Hematopoietic multipotent progenitor cell treated with erythropoietin and hydrocortisone succinate and interleukin-3 and kit ligand, for 6 days (in vitro differentiated cells): ENCODE results near the gene VIPR2.
"Not testable (repeated sequence)": the region's sequence is repeated elsewhere in the genome, so short reads cannot be mapped to it uniquely, and the experiment has no call there.

Source experiments
- DNase-seq: peaks from one replicate; pipeline ENCODE4 v3.0.0-alpha.2; 2015

VIPR2 gene

DNA sequence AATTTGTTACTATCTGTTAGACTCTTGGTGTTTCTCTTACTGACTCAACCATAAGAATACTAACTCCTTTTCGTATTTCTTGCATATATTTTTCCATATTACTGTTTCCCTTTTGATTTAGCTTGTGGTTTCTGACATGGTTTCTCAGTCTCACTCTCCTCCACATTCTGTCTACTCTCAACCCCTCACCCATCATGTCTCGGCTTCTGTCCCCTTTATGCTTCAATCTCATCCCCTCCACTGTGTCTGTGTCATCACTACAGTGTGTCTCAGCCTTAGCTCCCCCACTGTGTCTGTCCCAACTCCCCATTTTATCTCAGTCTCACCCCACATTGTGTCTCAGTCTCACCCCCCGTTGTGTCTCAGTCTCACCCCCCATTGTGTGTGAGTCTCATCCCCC is 126.9 kb downstream of the VIPR2 start:
- no peak for DNase-seq

DNA sequence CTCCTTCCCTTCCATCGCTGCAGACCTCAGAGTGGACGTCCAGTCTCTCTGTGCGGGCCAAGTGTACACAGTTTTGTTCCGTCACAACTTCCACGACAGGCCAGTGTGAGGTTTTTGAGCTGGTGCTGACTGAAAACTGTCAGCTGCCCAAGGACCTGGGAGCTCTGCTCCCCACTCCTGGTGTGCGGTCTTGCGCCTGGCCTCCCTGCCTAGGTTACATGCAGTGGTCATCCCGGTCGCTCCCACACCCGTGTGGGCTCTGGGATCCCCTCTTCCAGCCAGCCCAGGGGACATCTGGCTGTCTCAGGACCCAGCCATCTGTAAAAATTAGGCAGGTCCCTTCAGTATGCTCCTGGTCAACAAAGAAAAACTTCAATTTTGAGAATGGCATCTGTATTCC is 127.5 kb downstream of the VIPR2 start:
- DNase-seq, result no peak

DNA sequence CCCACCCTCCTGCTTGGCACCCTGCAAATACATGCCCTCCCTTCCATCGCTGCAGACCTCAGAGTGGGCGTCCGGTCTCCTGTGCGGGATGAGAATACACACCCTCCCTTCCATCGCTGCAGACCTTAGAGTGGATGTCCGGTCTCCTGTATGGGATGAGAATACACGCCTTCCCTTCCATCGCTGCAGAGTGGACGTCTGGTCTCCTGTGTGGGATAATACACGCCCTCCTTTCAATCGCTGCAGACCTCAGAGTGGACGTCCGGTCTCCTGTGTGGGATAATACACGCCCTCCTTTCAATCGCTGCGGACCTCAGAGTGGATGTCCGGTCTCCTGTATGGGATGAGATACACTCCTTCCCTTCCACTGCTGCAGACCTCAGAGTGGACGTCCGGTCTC is 128.1 kb downstream of the VIPR2 start:
- no peak for DNase-seq

DNA sequence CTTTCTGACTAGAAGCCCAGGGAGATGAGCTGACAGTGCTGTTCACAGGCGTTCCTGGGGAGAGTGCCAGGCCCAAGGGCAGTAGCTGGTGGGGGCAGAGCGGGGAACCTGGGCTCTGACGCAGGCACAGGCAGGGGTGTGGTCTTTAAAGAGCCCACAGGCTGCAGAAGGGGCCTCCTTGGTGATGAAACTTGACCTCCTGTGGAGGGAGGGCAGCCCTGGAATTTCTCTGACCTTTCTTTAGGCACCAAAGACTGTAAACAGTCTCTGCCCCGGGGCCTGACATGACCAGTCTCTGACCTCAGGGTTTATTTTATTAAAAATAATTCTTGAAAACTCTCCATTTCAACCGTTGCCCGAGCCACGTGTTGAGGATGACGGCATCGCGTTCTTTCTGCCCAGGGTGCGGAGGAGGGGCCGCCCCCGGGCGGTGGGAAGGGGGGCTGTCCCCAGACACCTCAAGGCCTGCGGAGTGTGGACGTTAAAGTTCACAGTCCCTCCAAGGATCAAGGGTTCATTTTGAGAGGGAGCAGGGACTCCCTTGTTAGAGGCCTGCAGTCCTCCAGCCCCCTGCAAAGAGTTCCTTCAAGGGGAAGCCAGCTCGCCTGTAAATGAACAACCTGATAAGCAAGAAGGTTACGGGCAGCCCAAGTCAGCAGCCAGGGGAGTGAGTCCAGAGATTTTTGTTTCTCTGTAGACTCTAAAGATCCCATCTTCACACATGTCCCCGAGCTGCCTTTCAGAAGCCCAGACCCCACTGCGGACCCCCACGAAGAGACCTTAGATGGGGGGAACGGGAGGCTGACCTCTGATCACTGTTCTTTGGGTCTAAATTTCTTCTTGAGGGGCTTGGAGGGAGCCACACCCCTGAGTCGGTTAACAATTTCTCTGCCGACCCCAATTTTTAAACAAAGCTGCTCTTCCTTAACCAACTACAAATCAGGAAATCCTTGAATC is 128.9 kb downstream of the VIPR2 start:
- no peak for DNase-seq

DNA sequence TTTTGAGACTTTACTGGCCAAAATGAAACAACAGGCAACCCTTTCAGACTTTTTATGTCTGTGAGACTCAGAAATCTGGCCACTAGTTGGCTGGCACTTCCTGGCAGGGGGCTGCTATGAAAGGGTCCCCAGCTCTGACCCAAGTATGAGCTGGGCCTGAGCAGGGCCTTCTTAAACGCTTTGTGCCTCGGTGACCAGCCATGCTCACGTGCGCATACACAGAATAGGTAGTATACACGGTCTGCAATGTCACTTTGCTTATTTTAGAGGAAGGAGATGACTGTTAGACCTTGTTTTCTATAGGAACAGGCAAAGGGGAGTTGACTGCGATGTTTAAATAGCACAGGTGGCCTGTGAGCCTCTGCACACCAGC is 129.6 kb downstream of the VIPR2 start:
- no peak for DNase-seq

DNA sequence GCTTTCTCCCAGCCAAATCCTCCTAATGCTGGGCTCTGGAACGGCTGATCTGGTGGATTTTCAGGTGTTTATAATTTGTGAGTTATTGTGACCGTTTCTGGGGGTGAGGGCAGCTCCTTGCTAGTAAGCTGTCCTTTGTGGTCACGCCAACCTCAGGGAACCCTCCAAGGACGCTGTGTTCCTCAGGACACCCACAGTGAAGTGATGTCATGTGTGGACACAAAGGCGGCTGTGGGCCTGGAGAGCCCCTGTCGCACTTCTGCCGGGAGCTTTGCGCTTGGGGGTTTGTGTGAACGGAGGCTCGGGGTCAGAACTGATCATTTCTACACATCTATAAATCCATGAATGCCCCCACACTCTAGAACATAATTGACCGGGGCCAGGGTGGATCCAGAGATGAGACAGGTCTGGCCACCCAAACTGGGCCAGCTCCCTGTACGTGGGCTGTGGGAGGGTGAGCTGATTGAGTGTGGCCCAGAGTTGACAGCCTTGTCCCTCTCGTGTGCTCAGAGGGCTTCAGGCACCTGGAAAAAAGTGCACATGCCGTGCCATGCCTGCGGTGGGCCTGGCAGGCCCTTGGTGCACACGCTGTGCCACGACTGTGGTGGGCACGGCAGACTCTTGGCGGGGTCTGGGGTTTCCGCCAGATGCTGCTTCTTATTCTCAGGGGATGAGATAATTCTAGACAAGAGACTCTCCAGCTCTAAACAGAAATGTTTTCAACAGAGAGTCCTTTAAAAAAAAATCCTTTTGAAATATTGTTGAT is 130.2 kb downstream of the VIPR2 start:
- no peak for DNase-seq

DNA sequence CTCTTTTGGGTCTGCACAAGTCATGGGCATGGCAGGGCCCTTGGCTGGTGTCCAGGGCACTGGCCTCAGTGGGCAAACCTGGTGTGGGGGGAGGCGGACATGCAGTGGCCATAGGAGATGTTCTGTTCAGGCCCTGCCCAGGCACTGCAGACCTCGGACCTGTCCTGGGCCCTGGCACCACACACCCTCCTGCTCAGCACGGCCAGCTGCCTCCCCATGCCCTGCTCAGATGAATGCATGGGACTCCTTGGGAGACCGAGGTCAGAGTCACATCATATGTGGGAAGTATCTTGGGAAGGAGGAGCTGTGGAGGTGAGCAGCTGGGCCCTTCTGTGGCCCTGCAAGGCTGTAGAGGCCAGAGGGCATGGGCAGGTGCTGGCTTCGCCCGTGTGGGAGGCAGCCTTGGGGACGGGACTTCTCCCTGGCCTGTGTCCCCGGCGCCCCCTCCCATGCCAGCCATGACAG is 130.8 kb downstream of the VIPR2 start:
- DNase-seq, result no peak

DNA sequence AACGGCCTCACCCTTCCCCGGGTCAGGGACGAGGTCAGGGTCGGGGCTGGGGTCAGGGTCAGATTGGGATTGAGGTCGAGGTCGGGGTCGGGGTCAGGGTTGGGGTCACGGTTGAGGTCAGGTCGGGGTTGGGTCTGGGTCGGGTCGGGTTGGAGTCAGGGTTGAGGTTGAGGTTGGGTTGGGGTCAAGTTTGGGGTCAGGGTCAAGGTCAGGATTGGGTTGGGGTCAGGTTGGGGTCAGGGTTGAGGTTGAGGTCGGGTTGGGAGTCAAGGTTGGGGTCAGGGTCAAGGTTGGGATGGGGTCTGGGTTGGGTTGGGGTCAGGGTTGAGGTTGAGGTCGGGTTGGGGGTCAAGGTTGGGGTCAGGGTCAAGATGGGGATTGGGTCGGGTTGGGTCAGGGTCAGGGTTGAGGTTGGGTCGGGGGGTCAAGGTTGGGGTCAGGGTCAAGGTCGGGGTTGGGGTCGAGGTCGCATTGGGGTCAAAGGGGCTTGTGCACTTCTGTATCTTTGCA is 131.4 kb downstream of the VIPR2 start:
- no peak for DNase-seq

DNA sequence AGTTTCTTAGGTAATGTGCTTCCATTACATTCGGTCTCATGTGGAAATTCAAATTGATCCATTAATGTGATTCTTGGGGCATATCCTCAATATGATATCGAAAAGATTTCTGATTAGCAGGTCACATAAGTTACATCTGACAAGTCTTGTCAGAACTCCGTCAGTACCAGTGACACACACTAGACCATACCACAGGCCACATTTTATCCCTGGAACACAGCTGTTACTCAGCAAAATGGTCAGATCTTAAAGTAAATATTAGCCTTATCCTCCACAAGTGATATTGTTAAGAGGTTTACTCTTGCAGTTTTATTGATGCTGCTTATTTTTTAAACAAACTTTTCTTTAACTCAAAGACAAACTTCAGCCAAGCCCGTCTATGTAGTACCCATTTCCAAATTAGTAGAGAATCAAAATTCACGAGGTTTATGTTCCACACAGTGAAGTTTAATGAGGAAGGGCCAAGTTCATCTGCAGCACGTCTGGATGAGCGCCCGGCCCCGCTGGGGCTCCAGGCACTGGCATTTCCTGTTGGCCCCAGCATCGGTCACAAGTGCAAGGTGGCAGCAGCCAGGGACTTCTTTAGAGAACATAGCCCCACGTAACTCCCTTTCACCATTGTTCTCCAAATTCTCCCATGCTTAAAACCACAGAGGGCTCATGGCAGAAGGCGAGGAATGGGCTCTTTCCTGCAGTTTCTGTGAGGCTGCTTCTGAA is 132.2 kb downstream of the VIPR2 start:
- DNase-seq, result peak; percentile 12

DNA sequence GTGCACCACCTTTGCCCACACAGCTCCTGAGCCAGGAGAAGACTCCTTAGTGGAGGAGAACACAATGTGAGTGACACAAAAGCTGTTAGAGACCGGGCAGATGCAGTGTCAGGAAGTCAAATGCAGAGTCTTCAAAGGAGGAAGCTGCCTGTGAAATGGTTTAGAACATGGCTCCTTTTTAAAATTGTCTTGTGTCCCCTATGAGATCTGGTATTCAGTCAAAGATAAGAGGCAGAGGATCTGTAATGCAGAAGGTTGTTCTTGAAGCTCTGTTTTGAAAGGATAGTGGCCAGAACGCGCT is 133.0 kb downstream of the VIPR2 start:
- no peak for DNase-seq

DNA sequence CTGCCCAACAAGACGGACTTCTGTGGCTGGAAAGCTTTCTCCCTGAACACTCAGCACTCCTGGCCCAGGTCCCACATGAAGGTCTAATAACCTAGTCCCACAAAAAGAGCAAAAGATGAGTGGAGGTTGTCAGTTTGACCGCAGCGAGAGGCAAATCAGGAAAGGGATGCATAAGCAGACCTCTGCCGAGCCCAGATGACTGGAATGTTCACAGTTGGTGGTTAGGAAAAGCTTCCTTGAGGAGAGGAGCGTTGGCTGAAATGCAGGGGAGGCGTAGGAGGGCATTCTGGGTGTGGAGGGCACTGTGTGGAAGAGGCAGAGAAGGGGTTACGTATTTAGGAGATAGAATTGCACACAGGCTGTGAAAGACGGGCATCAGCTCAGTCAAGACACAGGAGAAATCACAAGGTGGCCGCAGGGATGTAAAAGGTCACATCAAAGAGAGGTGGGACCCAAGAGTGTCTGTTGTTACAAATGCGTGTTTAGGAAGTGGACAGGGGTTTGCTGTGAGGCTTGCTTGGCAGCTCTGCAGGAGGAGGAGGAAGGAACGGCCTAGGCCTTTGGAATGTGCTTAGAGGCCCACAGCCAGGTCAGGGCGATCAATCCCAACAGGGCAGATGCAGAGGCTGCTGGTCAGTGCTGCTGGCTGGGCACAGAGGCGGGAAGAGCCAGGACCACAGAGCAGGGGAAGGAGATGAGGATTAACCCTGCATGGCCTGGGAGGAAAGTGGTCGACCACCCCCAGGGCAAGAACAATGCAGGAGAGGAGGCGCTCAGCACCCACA is 133.5 kb downstream of the VIPR2 start:
- no peak for DNase-seq

DNA sequence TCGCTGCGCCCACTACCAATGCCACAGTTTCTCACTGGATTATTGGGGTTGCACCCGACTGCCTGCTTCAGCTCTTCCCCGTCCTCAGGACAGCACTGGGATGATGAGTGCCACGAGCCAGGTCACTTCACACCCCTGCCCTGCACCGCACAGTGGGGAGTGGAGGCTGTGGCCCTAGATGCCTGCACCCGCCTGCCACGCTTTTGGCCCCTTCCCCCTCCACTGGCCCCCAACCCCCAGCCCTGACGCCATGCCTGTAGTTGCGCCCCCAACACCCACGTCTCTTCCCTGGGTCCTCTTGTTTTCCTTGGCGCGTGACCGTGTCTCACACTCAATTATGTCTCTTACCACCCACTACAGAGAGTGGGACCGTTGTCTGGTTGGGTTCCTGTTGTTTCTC is 134.3 kb downstream of the VIPR2 start:
- no peak for DNase-seq

DNA sequence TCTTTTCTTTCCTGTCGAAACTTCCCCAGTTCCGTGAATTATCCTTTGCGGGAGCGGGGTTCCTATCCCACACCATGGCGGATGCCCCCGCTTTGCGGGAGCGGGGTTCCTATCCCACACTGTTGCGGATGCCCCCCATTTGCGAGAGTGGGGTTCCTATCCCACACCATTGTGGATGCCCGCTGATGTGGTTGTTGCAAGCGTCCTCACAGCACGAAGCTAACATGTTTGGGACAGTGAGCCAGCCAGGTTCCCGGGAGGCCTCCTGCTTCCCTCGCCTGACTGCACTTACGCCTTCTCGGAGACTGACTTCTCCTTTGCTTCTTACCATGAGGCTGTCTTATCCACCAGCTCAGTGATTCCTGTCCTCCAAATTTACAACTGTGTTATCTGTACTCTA is 134.7 kb downstream of the VIPR2 start:
- no peak for DNase-seq

DNA sequence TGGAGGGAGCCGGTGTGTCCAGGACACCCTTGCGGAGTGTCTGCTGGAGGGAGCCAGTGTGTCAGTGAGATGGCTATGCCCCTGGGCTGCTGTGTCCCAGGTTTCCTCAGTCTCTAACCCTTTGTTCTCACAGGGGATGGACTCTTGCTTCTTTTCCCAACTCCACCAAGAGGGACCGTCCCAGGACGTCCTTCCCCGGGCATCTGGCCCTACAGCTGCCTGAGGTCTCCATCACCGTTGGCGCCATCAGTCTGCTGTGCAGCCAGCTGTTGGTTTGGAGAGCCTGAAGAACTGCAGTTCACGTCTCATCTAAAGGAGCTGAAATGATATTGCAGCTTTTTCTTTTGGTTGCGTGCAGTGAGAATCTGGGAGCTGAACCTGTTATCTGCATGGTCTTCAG is 136.2 kb downstream of the VIPR2 start:
- no peak for DNase-seq

DNA sequence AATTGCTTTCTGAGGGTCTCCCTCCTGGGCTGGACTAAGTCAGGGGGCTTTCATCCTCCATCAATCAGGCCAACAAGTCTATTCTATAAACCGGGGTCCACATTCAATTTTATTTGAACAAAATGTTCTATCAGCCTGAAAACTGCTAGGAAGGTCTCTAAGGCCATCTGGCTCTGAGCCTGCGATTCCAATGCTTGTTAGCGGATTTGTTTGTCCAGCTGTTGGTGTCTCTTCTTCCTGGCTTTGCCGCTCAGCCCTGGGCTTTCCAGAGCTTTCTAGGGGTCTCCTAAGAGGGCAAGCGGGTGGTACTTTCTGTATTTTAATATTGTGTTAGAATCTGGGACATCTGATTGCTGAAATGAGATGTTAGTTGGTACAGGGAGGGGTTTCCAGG is 136.7 kb downstream of the VIPR2 start:
- no peak for DNase-seq

DNA sequence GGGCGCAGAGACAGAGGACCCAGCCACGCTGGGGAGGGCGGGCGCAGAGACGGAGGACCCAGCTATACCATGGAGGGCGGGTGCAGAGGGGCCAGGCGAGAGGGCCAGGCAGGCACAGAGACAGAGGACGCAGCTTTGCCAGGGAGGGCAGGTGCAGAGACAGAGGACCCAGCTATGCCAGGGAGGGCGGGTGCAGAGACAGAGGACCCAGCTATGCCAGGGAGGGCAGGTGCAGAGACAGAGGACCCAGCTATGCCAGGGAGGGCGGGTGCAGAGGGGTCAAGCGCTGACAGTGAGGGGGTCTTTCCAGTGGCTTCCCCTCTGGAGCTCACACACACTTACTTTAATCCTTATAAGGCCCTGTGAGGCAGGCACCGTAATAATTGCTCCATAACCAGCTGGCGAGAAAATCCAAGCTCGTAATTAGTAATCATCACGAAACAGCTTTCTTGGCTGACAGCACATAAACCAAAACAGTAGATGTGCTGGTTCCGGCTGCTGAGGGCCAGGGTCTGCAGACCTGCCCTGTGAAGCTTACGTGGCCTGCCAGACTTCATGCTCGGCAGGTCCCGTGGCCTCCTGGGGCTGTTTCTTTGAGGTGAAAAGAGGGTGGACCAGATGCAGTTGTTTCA is 137.2 kb downstream of the VIPR2 start:
- no peak for DNase-seq

DNA sequence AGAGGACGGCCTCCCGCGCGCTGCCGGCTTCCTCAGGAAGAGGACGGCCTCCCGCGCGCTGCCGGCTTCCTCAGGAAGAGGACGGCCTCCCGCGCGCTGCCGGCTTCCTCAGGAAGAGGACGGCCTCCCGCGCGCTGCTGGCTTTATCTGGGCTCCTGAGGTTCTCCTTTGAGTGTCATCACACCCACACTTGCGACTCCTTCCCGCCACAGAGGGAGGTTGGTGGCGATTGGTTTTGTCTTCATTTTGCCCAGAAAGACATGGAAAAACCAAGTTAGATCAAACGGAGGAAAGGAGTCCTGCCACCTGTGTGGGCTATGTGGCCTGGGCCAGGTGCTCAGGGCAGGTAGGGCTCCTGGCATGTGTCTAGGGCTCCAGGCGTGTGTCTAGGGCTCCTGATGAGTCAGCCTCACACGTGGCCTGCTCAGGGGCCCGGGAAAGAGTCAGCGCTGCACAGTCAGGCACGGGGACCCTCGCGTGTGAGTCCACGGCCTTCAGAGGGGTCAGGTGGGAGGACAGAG is 138.0 kb downstream of the VIPR2 start:
- DNase-seq, result no peak

DNA sequence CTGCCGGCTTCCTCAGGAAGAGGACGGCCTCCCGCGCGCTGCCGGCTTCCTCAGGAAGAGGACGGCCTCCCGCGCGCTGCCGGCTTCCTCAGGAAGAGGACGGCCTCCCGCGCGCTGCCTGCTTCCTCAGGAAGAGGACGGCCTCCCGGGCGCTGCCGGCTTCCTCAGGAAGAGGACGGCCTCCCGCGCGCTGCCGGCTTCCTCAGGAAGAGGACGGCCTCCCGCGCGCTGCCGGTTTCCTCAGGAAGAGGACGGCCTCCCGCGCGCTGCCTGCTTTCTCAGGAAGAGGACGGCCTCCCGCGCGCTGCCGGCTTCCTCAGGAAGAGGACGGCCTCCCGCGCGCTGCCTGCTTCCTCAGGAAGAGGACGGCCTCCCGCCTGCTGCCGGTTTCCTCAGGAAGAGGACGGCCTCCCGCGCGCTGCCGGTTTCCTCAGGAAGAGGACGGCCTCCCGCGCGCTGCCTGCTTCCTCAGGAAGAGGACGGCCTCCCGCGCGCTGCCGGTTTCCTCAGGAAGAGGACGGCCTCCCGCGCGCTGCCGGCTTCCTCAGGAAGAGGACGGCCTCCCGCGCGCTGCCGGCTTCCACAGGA is 138.6 kb downstream of the VIPR2 start:
- not testable (repeated sequence) for DNase-seq

DNA sequence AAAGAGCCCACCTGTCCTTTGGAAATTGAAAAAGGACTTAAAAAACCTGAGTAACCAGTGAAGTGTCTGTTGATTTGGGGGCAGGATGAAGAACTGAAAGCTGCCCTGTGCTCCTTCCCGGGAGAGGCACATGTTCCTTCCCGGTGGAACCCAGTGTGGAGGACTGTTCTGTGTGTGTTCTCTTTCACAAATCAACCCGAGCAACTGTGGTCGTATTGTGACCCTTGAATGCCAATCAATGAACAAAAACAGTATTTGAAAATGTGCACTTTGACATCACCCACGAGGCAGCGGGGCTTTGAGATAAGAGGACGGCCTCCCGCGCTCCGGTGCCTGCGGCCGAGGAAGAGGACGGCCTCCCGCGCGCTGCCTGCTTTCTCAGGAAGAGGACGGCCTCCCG is 139.0 kb downstream of the VIPR2 start:
- no peak for DNase-seq

DNA sequence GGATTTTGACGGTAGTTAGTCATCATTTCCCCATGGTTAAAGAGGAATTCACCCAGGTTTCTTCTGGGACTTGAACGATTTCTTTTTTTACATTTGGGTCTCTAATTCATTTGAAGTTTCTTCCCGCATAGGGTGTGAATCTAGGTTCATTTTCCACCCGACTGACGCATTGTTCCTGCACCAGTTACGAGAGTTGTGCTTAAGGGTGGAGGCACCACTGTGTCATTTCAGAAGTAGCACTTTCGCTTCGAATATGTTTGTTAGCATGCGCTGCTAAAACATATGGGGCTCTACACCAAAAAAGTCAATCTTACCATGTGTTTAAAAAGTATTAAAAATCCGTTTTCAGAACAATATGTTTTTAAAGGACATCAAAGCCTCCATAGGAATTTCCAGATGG is 140.3 kb downstream of the VIPR2 start:
- no peak for DNase-seq

DNA sequence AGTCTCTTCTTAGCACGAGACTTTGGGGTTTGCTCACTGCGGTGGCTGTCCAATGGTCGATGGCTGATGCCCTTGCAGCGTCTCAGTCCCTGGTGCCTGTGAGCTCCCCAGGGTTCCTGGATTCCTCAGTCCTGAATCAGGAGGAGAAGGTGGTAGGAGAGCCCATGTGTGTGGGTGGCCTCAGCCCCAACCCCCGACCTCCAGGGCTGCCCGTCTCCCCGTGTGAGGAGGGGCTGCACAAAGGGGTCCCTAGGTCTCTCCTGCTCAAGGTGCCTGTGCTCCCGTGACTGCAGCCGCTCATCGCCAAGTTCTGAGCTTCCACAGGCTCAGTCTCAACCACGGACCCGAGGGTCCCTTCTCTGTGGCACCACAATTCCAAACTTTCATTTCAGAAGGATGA is 142.9 kb downstream of the VIPR2 start:
- no peak for DNase-seq
